Brain pericyte (primary cell): ENCODE measurements around the gene ZNF273.
"Not testable (repeated sequence)": the region's sequence is repeated elsewhere in the genome, so short reads cannot be mapped to it uniquely, and the experiment has no call there.

ENCODE experiments used
- DNase-seq: peaks from one replicate; pipeline ENCODE4 v3.0.0-alpha.2; 2012; ENCODE audit warnings: low read depth, low spot score

The ZNF273 gene

GRCh38 chr7:64888901-64889685, 14.0 kb upstream of the ZNF273 start:
- DNase-seq, result no peak

GRCh38 chr7:64889686-64890162, 13.3 kb upstream of the ZNF273 start:
- DNase-seq, result no peak

GRCh38 chr7:64890273-64890672, 12.8 kb upstream of the ZNF273 start:
- DNase-seq, result not testable (repeated sequence)

GRCh38 chr7:64890761-64891362, 12.2 kb upstream of the ZNF273 start:
- no peak for DNase-seq

- DNase-seq, result not testable (repeated sequence)
Measured at GRCh38 chr7:64891363-64892081, 11.6 kb upstream of the ZNF273 start.

GRCh38 chr7:64892116-64892515, 11.0 kb upstream of the ZNF273 start:
- no peak for DNase-seq

GRCh38 chr7:64892666-64893309, 10.3 kb upstream of the ZNF273 start:
- DNase-seq, result no peak

- no peak for DNase-seq
Measured at GRCh38 chr7:64893401-64893800, 9.7 kb upstream of the ZNF273 start.

- not testable (repeated sequence) for DNase-seq
Measured at GRCh38 chr7:64902461-64902805, 640 bp upstream of the ZNF273 start.

GRCh38 chr7:64904008-64904407, 935 bp downstream of the ZNF273 start:
- no peak for DNase-seq

GRCh38 chr7:64905133-64905532, 2.1 kb downstream of the ZNF273 start:
- no peak for DNase-seq

- DNase-seq, result no peak
Measured at GRCh38 chr7:64905547-64905946, 2.5 kb downstream of the ZNF273 start.

GRCh38 chr7:64907641-64908326, 4.7 kb downstream of the ZNF273 start:
- DNase-seq, result no peak

GRCh38 chr7:64908358-64908757, 5.3 kb downstream of the ZNF273 start:
- DNase-seq, result no peak

- no peak for DNase-seq
Measured at GRCh38 chr7:64914557-64914956, 11.5 kb downstream of the ZNF273 start.

GRCh38 chr7:64915301-64915700, 12.2 kb downstream of the ZNF273 start:
- DNase-seq, result not testable (repeated sequence)

- DNase-seq, result not testable (repeated sequence)
Measured at GRCh38 chr7:64928252-64929187, 25.4 kb downstream of the ZNF273 start.

GRCh38 chr7:64934478-64934877, 31.4 kb downstream of the ZNF273 start:
- DNase-seq, result no peak

GRCh38 chr7:64938540-64938939, 35.5 kb downstream of the ZNF273 start:
- DNase-seq, result no peak

GRCh38 chr7:64940021-64940420, 36.9 kb downstream of the ZNF273 start:
- not testable (repeated sequence) for DNase-seq
